GM12878 (cell line): ENCODE measurements around the gene S1PR2. TPM values are rescaled to one million over a fixed set of nuclear protein-coding genes. Genes with fewer than 3 reads are reported as not detected.

Experiments used
- ATAC-seq: fragments of 200-7000 bp; cut with Tn5 transposase; 3 replicates; pipeline ENCODE4 v1.9.1; 2020; ENCODE audit warnings: mild to moderate bottlenecking, moderate library complexity
- BruUV-seq: library from RNA; stranded (reverse); fragments of 400-500 nt; replicated peaks from 2 replicates; lab custom pipeline; 2021; lab: Mats Ljungman, UMichigan
- CTCF ChIA-PET: fragments of 300-600 bp; sonication (Branson Sonifier 250); formaldehyde crosslinking; extraction: SDS; loops from one replicate; lab custom pipeline; 2021; ENCODE audit warnings: inconsistent platforms; lab: Yijun Ruan, JAX
- POLR2A ChIA-PET: fragments of 350-600 bp; formaldehyde crosslinking; extraction: SDS; loops from one replicate; lab custom pipeline; 2021; ENCODE audit warnings: inconsistent platforms; lab: Charles Lee
- RAD21 ChIA-PET: fragments of 300-600 bp; sonication (Branson Sonifier 250); formaldehyde crosslinking; loops from one replicate; lab custom pipeline; 2023; ENCODE audit warnings: antibody characterized with exemption; ENCODE audit not compliant: unreplicated experiment; lab: Charles Lee
- SMC1A ChIA-PET: fragments of 300-600 bp; sonication (Branson Sonifier 250); formaldehyde crosslinking; loops from one replicate; lab custom pipeline; 2023; ENCODE audit not compliant: unreplicated experiment, uncharacterized antibody; lab: Charles Lee
- DNase-seq: peaks from one replicate; pipeline ENCODE4 v3.0.0-alpha.2; 2011; ENCODE audit warnings: low read depth, low spot score
- FAIRE-seq: peaks from 3 replicates; lab custom pipeline; 2011; peaks lifted over from hg19 to GRCh38; lab: Jason Lieb, UNC
- H2AFZ ChIP-seq: 2 replicates; pipeline ENCODE4 v1.6.0; 2011; ENCODE audit warnings: low read depth, low read length, control low read depth; ENCODE audit not compliant: control insufficient read depth
- H3K27ac ChIP-seq: 2 replicates; pipeline ENCODE4 v1.5.1; 2011; ENCODE audit warnings: control low read depth; ENCODE audit not compliant: control insufficient read depth, insufficient read depth
- H3K27me3 ChIP-seq, 2 experiments: replicated peaks in 1 of 2; 2 replicates each; pipeline versions ENCODE4 v1.6.0 to v1.6.1; 2011; ENCODE audit warnings: low read length in 1 of 2; ENCODE audit not compliant: control insufficient read depth in 2 of 2, insufficient read depth in 2 of 2
- H3K36me3 ChIP-seq, 2 experiments: 2 replicates each; pipeline ENCODE4 v1.5.1; 2011; ENCODE audit warnings: low read length in 1 of 2; ENCODE audit not compliant: control insufficient read depth in 2 of 2, insufficient read depth in 2 of 2
- H3K4me1 ChIP-seq: 2 replicates; pipeline ENCODE4 v1.6.1; 2011; ENCODE audit warnings: mild to moderate bottlenecking, low read length, moderate library complexity, mixed read lengths; ENCODE audit not compliant: control insufficient read depth, insufficient read depth
- H3K4me2 ChIP-seq: 2 replicates; pipeline ENCODE4 v1.6.0; 2011; ENCODE audit warnings: control low read depth; ENCODE audit not compliant: control insufficient read depth, insufficient read depth
- H3K4me3 ChIP-seq: fragments of 200-600 bp; sonication (generic); 2 replicates; pipeline ENCODE4 v1.5.1; 2016
- H3K79me2 ChIP-seq: 2 replicates; pipeline ENCODE4 v1.6.0; 2011; ENCODE audit warnings: low read length; ENCODE audit not compliant: control insufficient read depth, insufficient read depth
- H3K9ac ChIP-seq: 2 replicates; pipeline ENCODE4 v1.8.0; 2011; ENCODE audit warnings: low read length, control low read depth, mixed read lengths; ENCODE audit not compliant: control insufficient read depth, insufficient read depth
- H3K9me3 ChIP-seq: replicated peaks from 3 replicates; pipeline ENCODE4 v1.5.1; 2011; ENCODE audit warnings: mild to moderate bottlenecking, low read length; ENCODE audit not compliant: control insufficient read depth, insufficient read depth
- H4K20me1 ChIP-seq: 2 replicates; pipeline ENCODE4 v1.6.0; 2011; ENCODE audit not compliant: control insufficient read depth, insufficient read depth
- KAT2A ChIP-seq: conservative IDR thresholded peaks from 2 replicates; pipeline ENCODE4 v1.6.1; 2011; ENCODE audit warnings: low read depth, low read length; ENCODE audit not compliant: control insufficient read depth
- MEF2B ChIP-seq: fragments of 450-650 bp; IDR thresholded peaks from 2 replicates; pipeline ENCODE4 v1.6.1; 2018; ENCODE audit warnings: mild to moderate bottlenecking, moderate library complexity; ENCODE audit not compliant: partially characterized antibody, poor library complexity, severe bottlenecking
- MLLT1 ChIP-seq: fragments of 450-650 bp; IDR thresholded peaks from 2 replicates; pipeline ENCODE4 v1.6.1; 2016; ENCODE audit warnings: mild to moderate bottlenecking
- MTA3 ChIP-seq: IDR thresholded peaks from 2 replicates; pipeline ENCODE4 v1.6.1; 2012; ENCODE audit warnings: low read length, inconsistent platforms, borderline replicate concordance
- MYB ChIP-seq: fragments of 150-350 bp; IDR thresholded peaks from 2 replicates; pipeline ENCODE4 v1.6.1; 2014; ENCODE audit warnings: mild to moderate bottlenecking, low read depth, low read length, borderline replicate concordance
- NFYA ChIP-seq: IDR thresholded peaks from 2 replicates; pipeline ENCODE4 v1.6.1; 2011; ENCODE audit warnings: low read depth, mild to moderate bottlenecking, low read length, improper control_type of control experiment, borderline replicate concordance
- SMARCA5 ChIP-seq: fragments of 450-650 bp; IDR thresholded peaks from 2 replicates; pipeline ENCODE4 v1.6.1; 2017; ENCODE audit warnings: mild to moderate bottlenecking
- SRF ChIP-seq, 2 experiments: IDR thresholded peaks; 2 replicates each; pipeline ENCODE4 v1.6.1; 2011; ENCODE audit warnings: low read depth in 2 of 2, low read length in 2 of 2, mild to moderate bottlenecking in 1 of 2, moderate library complexity in 1 of 2
- USF2 ChIP-seq: IDR thresholded peaks from 2 replicates; pipeline ENCODE4 v1.6.1; 2011; ENCODE audit warnings: low read depth, low read length, improper control_type of control experiment, borderline replicate concordance
- YY1 ChIP-seq: IDR thresholded peaks from 2 replicates; pipeline ENCODE4 v1.6.1; 2011; ENCODE audit warnings: low read depth, mild to moderate bottlenecking, low read length
- WGBS: methylation state at CpG from one replicate; pipeline ENCODE4 v1.1.6; 2016; ENCODE audit warnings: low lambda C conversion rate; ENCODE audit not compliant: insufficient replicate concordance, insufficient coverage; ENCODE audit errors: missing lambda C conversion rate; 5-methylcytosine and 5-hydroxymethylcytosine counted together
- in situ Hi-C: fragments of 300-500 bp; cut with MboI; formaldehyde crosslinking; loops from 9 replicates; pipeline ENCODE4 v1.14.3; 2018; ENCODE audit warnings: mixed read lengths
- intact Hi-C: fragments of 100-400 bp; cut with micrococcal nuclease; formaldehyde crosslinking; loops from one replicate; pipeline ENCODE4 v1.14.2; 2022; ENCODE audit not compliant: unreplicated experiment
- polyA plus RNA-seq, 11 experiments: library from polyadenylated mRNA; depleted of rRNA in 4 of 11; unstranded in 6 of 11; stranded (reverse) in 5 of 11; fragments of >200 nt; fragmentation: Nextera tagmentation in 4 of 11; fragmentation: Illumina TruSeq in 1 of 11; extraction: Ambion mirVana in 4 of 11; extraction: Trizol in 1 of 11; gene quantifications; 1 replicate in 1 of 11; 2 replicates in 10 of 11; pipeline versions ENCODE4 v1.2.1 to v1.2.3, GENCODE V29; 2011 to 2016; ENCODE audit warnings: inconsistent platforms in 2 of 11, missing spikeins in 2 of 11, low read depth in 1 of 11
- total RNA-seq, 4 experiments: library from RNA; depleted of rRNA in 3 of 4; stranded (reverse); fragments of >200 nt in 3 of 4; fragmentation: Illumina TruSeq in 1 of 4; extraction: Trizol in 1 of 4; gene quantifications; 2 replicates each; pipeline versions ENCODE4 v1.2.1 to v1.2.3, GENCODE V29; 2013 to 2021

The S1PR2 gene
- total and polyA plus RNA-seq, 10 of the 15 experiments (the other 5 are each of a cell fraction or from before 2014, with no cell fraction given): 4.9 to 26.8 (median 11.6) TPM

GRCh38 chr19:10207026-10207425 lies 24.1 kb downstream of the S1PR2 start:
- Histone ChIP-seq H3K9me3 (peaks cover 3% of the 10 kb centered on the region; the same call in 1 of the 3 replicates), H4K20me1 (no peaks in the 10 kb centered on the region), H3K27me3 (no peaks in the 10 kb centered on the region), H3K4me1 (peaks cover 12% of the 10 kb centered on the region), H3K9ac (no peak overlapping the region), H3K4me3 (no peak overlapping the region), H3K79me2 (no peaks in the 10 kb centered on the region), H3K36me3 (no peaks in the 10 kb centered on the region), H3K27ac (no peak overlapping the region), H2AFZ (no peak overlapping the region), H3K4me2 (no peak overlapping the region)
- no TSS peak for BruUV-seq
- DNase-seq (no peak), ATAC-seq (no peak), FAIRE-seq (no peak)
- ChIA-PET POLR2A (interaction anchor here (0.7 kb wide), 1 partner anchor 204 kb away, joined by 7 read pairs; no protein-coding TSS in a partner anchor), RAD21 (no interaction called here), CTCF (interaction anchor here (1.0 to 2.6 kb wide), 2 partner anchors 8 to 15 kb away, joined by 3 to 6 read pairs; no protein-coding TSS in a partner anchor), SMC1A (interaction anchor here (0.9 kb wide), 1 partner anchor 10 kb away, joined by 3 read pairs; no protein-coding TSS in a partner anchor)
- no peak for TF ChIP-seq NFYA
- peak; percentile 84 for TF ChIP-seq YY1
- WGBS: 92% methylated on average over 1 of the region's 1 CpG
- in situ Hi-C loops: no loop called here
- intact Hi-C loops: no loop called here

GRCh38 chr19:10206226-10206885 lies 24.8 kb downstream of the S1PR2 start:
- Histone ChIP-seq H3K27me3 (no peaks in the 10 kb centered on the region), H2AFZ (no peak overlapping the region)
- POLR2A ChIA-PET: interaction anchor here (0.7 kb wide), 1 partner anchor 203 kb away, joined by 7 read pairs; no protein-coding TSS in a partner anchor

More at GRCh38 chr19:10206226-10206885, 24.8 kb downstream of the S1PR2 start:
- ATAC-seq (no peak; the same call in 2 of the 3 replicates), FAIRE-seq (no peak), DNase-seq (no peak)
- H3K4me1 ChIP-seq: peaks cover 12% of the 10 kb centered on the region
- no peaks in the 10 kb centered on the region for H3K79me2 ChIP-seq
- CTCF ChIA-PET: interaction anchor here (0.8 kb wide), 1 partner anchor 73 kb away, joined by 3 read pairs; no protein-coding TSS in a partner anchor
- in situ Hi-C loops (no loop called here), intact Hi-C loops (no loop called here)
- peaks cover 3% of the 10 kb centered on the region; the same call in 1 of the 3 replicates for H3K9me3 ChIP-seq
- no peak overlapping the region for H3K9ac ChIP-seq
- H3K36me3 ChIP-seq: no peaks in the 10 kb centered on the region
- H3K4me3 ChIP-seq: no peak overlapping the region
- SMC1A ChIA-PET: interaction anchor here (0.6 to 0.9 kb wide), 3 partner anchors 9 to 20 kb away, joined by 3 read pairs; no protein-coding TSS in a partner anchor
- H3K4me2 ChIP-seq: no peak overlapping the region
- BruUV-seq: no TSS peak
- no peak overlapping the region for H3K27ac ChIP-seq
- RAD21 ChIA-PET: interaction anchor here (0.8 to 1.3 kb wide), 2 partner anchors 32 to 43 kb away, joined by 3 to 4 read pairs; no protein-coding TSS in a partner anchor
- TF ChIP-seq MEF2B (no peak), KAT2A (no peak), MYB (no peak), USF2 (no peak), MTA3 (no peak), MLLT1 (no peak), SRF (IDR thresholded peaks at IDR 0.05; ENCODE audit: low read depth in 2 of 2, low read length in 2 of 2) (no peak), SMARCA5 (no peak)
- 67% methylated on average over 10 of the region's 10 CpGs for WGBS
- H4K20me1 ChIP-seq: no peaks in the 10 kb centered on the region
